Loucy (cell line): ENCODE measurements around the gene ACAA1.
"Not testable (repeated sequence)": the region's sequence is repeated elsewhere in the genome, so short reads cannot be mapped to it uniquely, and the experiment has no call there.

Experiments
- H2AFZ ChIP-seq: fragments of 200-600 bp; sonication (generic); 2 replicates; pipeline ENCODE4 v1.6.0; 2016; ENCODE audit warnings: antibody characterized with exemption, mild to moderate bottlenecking, low read length, moderate library complexity
- H3F3A ChIP-seq: fragments of 200-600 bp; 2 replicates; pipeline ENCODE4 v1.6.0; 2016; ENCODE audit warnings: antibody characterized with exemption, low read depth, mild to moderate bottlenecking
- H3K27me3 ChIP-seq: fragments of 200-600 bp; sonication (generic); 2 replicates; pipeline ENCODE4 v1.6.1; 2014; ENCODE audit warnings: low read length, mild to moderate bottlenecking; ENCODE audit not compliant: insufficient read depth, poor library complexity, severe bottlenecking
- H3K36me3 ChIP-seq: fragments of 200-600 bp; sonication (generic); 2 replicates; pipeline ENCODE4 v1.6.1; 2016; ENCODE audit warnings: low read length; ENCODE audit not compliant: insufficient read depth
- H3K4me1 ChIP-seq: fragments of 200-600 bp; sonication (generic); 2 replicates; pipeline ENCODE4 v1.5.1; 2014; ENCODE audit warnings: low read length, mild to moderate bottlenecking; ENCODE audit not compliant: insufficient read depth, poor library complexity, severe bottlenecking
- H3K4me2 ChIP-seq: fragments of 200-600 bp; sonication (generic); 2 replicates; pipeline ENCODE4 v1.6.0; 2014; ENCODE audit warnings: antibody characterized with exemption, low read length, low read depth, mild to moderate bottlenecking; ENCODE audit not compliant: poor library complexity, severe bottlenecking
- H3K4me3 ChIP-seq: fragments of 200-600 bp; sonication (generic); 2 replicates; pipeline ENCODE4 v1.5.1; 2014; ENCODE audit warnings: low read length, mild to moderate bottlenecking, mixed read lengths; ENCODE audit not compliant: poor library complexity, severe bottlenecking
- H3K79me2 ChIP-seq: fragments of 200-600 bp; sonication (generic); 2 replicates; pipeline ENCODE4 v1.6.1; 2014; ENCODE audit warnings: low read length; ENCODE audit not compliant: insufficient read depth
- H3K9ac ChIP-seq: fragments of 200-600 bp; sonication (generic); 2 replicates; pipeline ENCODE4 v1.6.0; 2014; ENCODE audit warnings: mild to moderate bottlenecking, low read depth, low read length, moderate library complexity; ENCODE audit not compliant: poor library complexity, severe bottlenecking
- H3K9me2 ChIP-seq: fragments of 200-600 bp; sonication (generic); replicated peaks from 2 replicates; pipeline ENCODE4 v1.6.1; 2016; ENCODE audit warnings: low read depth, low read length, mixed read lengths
- H3K9me3 ChIP-seq: fragments of 200-600 bp; sonication (generic); 2 replicates; pipeline ENCODE4 v1.6.1; 2014; ENCODE audit warnings: mild to moderate bottlenecking, antibody characterized with exemption, low read length, low read depth; ENCODE audit not compliant: insufficient read depth
- H4K20me1 ChIP-seq: fragments of 200-600 bp; sonication (generic); 2 replicates; pipeline ENCODE4 v1.6.0; 2014; ENCODE audit warnings: antibody characterized with exemption, low read length, mild to moderate bottlenecking; ENCODE audit not compliant: insufficient read depth, poor library complexity, severe bottlenecking
- EZH2phosphoT487 ChIP-seq: fragments of 200-600 bp; IDR thresholded peaks from 2 replicates; pipeline ENCODE4 v1.6.1; 2018; ENCODE audit warnings: antibody characterized with exemption, mild to moderate bottlenecking, moderate library complexity, borderline replicate concordance
- TF ChIP-seq, protein P1 (sequence below): fragments of 200-600 bp; sonication (generic); conservative IDR thresholded peaks from 2 replicates; pipeline ENCODE4 v1.5.1; 2014; ENCODE audit warnings: mild to moderate bottlenecking, antibody characterized with exemption, low read length

ACAA1 gene

DNA sequence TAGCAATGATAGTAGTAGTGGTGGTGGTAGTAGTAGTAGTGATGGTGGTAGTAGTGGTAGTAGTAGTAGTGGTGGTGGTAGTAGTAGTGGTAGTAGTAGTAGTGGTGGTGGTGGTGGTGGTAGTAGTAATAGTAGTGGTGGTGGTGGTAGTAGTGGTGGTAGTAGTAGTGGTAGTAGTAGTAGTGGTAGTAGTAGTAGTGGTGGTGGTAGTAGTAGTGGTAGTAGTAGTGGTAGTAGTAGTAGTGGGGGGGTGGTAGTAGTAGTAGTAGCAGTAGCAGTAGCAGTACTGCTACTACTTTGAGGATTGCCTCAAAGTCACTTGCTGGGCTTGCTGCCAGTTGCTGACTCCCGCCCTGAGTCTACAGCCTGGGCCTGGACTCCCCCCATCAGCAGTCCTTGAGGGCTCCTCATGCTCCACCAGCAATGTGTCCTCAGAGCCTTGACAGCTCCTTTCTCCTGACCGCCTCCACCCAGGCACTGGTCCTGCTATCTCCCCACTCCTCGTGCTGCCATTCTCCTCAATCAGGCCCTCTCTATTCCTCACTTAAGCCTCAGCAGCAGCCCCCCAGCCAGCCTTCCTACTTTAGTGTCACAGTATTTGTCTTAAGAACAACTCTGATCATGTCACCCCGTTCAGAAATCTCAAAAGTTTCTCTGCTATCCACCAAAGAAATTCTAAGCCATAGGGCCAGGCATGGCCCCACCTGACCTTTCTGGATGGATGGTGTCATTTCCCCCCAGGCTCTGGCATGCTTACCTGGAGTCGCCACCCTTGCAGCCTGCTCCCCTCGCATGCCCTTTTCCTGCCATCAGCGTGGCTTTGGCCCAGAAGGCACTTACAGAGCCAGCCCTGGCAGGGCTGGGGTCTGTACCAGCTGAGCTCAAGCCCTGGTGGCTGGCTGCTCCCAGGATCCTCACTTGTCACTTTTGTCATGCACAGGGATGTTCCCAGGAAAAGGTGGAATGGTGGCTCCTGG is 52.3 kb downstream of the ACAA1 start:
- Histone ChIP-seq H3K9me2 (no peaks in the 10 kb centered on the region), H4K20me1 (no peaks in the 10 kb centered on the region), H3K4me1 (no peaks in the 10 kb centered on the region), H3K27me3 (no peaks in the 10 kb centered on the region), H3K9ac (no peak overlapping the region), H2AFZ (no peak overlapping the region), H3F3A (peaks cover 7% of the 10 kb centered on the region), H3K79me2 (no peaks in the 10 kb centered on the region), H3K4me2 (no peak overlapping the region), H3K9me3 (peaks cover 3% of the 10 kb centered on the region; the same call in 1 of the 2 replicates), H3K36me3 (no peaks in the 10 kb centered on the region), H3K4me3 (no peak overlapping the region)
- TF ChIP-seq, protein P1, sequence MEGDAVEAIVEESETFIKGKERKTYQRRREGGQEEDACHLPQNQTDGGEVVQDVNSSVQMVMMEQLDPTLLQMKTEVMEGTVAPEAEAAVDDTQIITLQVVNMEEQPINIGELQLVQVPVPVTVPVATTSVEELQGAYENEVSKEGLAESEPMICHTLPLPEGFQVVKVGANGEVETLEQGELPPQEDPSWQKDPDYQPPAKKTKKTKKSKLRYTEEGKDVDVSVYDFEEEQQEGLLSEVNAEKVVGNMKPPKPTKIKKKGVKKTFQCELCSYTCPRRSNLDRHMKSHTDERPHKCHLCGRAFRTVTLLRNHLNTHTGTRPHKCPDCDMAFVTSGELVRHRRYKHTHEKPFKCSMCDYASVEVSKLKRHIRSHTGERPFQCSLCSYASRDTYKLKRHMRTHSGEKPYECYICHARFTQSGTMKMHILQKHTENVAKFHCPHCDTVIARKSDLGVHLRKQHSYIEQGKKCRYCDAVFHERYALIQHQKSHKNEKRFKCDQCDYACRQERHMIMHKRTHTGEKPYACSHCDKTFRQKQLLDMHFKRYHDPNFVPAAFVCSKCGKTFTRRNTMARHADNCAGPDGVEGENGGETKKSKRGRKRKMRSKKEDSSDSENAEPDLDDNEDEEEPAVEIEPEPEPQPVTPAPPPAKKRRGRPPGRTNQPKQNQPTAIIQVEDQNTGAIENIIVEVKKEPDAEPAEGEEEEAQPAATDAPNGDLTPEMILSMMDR, result no peak
- no peak for TF ChIP-seq EZH2phosphoT487

DNA sequence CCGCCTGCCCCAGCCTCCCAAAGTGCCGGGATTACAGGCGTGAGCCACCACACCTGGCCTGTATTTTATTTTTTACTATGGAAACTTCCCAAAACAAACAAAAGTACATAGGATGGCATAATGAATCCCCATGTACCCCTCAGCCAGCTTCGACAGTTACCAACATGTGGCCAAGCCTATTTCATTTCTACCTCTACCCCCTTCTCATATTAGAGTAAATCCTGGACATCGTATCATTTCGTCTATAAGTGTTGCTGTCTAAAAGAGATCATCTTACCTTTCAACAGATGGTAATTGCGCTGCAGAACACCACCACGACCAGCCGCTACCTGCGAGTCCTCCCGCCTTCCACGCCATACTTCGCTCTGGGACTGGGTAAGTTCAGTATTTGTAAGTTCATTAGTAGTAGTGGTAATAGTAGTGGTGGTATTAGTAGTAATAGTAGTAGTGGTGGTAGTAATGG is 53.0 kb downstream of the ACAA1 start:
- Histone ChIP-seq H3K4me3 (no peak overlapping the region), H3K79me2 (no peaks in the 10 kb centered on the region), H4K20me1 (no peaks in the 10 kb centered on the region), H3K9me2 (no peaks in the 10 kb centered on the region), H3F3A (peaks cover 7% of the 10 kb centered on the region), H3K27me3 (no peaks in the 10 kb centered on the region), H2AFZ (no peak overlapping the region), H3K4me2 (no peak overlapping the region), H3K9ac (no peak overlapping the region), H3K36me3 (no peaks in the 10 kb centered on the region), H3K4me1 (no peaks in the 10 kb centered on the region), H3K9me3 (peaks cover 3% of the 10 kb centered on the region; the same call in 1 of the 2 replicates)
- TF ChIP-seq EZH2phosphoT487, result no peak
- TF ChIP-seq, protein P1, result no peak

DNA sequence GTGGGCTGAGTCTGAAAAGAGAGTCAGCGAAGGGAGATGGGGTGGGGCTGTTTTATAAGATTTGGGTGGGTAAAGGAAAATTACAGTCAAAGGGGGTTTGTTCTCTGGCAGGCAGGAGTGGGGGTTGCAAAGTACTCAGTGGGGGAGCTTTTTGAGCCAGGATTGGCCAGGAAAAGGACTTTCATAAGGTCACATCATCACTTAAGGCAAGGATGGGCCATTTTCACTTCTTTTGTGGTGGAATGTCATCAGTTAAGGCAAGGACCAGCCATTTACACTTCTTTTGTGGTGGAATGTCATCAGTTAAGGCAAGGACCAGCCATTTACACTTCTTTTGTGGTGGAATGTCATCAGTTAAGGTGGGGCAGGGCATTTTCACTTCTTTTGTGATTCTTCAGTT is 53.7 kb downstream of the ACAA1 start:
- H3F3A ChIP-seq, H3K9ac ChIP-seq, H3K4me2 ChIP-seq, H3K36me3 ChIP-seq, H4K20me1 ChIP-seq, H3K9me3 ChIP-seq, H2AFZ ChIP-seq, H3K9me2 ChIP-seq, H3K4me3 ChIP-seq, H3K27me3 ChIP-seq, H3K4me1 ChIP-seq, H3K79me2 ChIP-seq: not testable (repeated sequence)

DNA sequence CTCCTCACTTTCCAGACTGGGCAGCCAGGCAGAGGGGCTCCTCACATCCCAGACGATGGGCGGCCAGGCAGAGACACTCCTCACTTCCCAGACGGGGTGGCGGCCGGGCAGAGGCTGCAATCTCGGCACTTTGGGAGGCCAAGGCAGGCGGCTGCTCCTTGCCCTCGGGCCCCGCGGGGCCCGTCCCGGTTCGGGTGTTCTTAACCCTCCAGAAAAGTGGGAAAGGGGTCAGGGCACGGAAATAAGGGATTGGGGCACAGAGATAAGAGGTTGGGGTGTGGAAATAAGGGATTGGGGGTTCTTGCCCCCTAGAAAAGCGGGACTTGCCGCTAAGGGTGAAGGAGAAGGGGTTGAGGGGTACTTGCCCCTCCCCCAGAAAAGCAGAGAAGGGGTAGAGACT is 54.6 kb downstream of the ACAA1 start:
- H3F3A ChIP-seq, H3K9me3 ChIP-seq, H3K27me3 ChIP-seq, H3K4me3 ChIP-seq, H3K9ac ChIP-seq, H3K4me1 ChIP-seq, H4K20me1 ChIP-seq, H2AFZ ChIP-seq, H3K79me2 ChIP-seq, H3K36me3 ChIP-seq, H3K9me2 ChIP-seq, H3K4me2 ChIP-seq: not testable (repeated sequence)

DNA sequence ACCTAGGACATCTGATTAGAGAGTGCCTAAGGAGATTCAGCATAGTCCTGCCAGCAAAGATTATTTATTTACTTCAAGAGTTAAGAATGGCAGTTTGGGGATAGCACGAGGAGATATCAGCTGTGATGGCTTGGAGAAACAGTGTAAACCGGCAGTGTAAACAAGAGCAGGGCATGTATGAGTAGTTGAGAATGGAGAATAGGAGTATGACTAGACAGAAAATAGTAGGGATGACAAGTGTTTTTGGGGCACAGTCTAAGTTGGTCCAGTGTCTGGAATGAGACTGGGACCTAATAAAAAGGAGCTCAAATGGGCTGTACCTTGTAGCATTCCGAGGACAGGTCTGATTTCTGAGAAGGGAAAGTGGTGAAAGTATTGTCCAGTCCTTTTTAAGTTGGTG is 59.9 kb downstream of the ACAA1 start:
- not testable (repeated sequence) for H4K20me1 ChIP-seq, H3K79me2 ChIP-seq, H3K36me3 ChIP-seq, H2AFZ ChIP-seq, H3K4me2 ChIP-seq, H3K9me3 ChIP-seq, H3K4me3 ChIP-seq, H3F3A ChIP-seq, H3K9ac ChIP-seq, H3K27me3 ChIP-seq, H3K9me2 ChIP-seq, H3K4me1 ChIP-seq
